HG03139 (cell line): ENCODE data around the gene HNRNPA3.
A peak's percentile ranks its signal among the peaks of the same experiment; 100 is the strongest.
"Not testable (repeated sequence)": the region's sequence is repeated elsewhere in the genome, so short reads cannot be mapped to it uniquely, and the experiment has no call there.

ENCODE experiments used
- ATAC-seq: cut with Tn5 transposase; IDR thresholded peaks from one replicate; pipeline ENCODE4 v1.9.1; 2021; ENCODE audit not compliant: unreplicated experiment

Gene HNRNPA3

GRCh38 chr2:177212106-177212890 is at the start of gene HNRNPA3:
TSS of gene HNRNPA3 (plus strand) at chr2:177212794. CDS start at chr2:177212800, 6 bp downstream.
- ATAC-seq: peak; percentile 84

DNA sequence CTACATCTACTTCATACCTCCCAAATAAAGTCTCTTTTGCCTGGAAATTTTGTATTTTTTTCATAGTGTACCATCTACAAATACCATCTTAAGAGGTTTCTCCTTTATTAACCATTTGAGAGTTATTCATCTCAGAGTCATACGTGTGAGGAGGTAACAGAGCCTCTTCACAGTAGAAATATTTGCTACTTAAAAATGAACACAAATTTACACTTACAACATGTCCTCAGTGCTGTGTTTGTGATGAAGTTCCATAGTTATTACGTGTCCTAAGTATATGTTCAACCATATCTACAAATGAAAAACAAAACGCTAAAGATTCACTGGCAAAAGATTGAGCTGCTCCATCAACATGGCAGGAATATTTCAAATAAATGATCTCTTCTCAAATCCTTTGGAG is 48.5 kb upstream of the HNRNPA3 start:
- ATAC-seq: no peak

- ATAC-seq: peak; percentile 52
Measured at GRCh38 chr2:177164584-177165052, 48.0 kb upstream of the HNRNPA3 start.

DNA sequence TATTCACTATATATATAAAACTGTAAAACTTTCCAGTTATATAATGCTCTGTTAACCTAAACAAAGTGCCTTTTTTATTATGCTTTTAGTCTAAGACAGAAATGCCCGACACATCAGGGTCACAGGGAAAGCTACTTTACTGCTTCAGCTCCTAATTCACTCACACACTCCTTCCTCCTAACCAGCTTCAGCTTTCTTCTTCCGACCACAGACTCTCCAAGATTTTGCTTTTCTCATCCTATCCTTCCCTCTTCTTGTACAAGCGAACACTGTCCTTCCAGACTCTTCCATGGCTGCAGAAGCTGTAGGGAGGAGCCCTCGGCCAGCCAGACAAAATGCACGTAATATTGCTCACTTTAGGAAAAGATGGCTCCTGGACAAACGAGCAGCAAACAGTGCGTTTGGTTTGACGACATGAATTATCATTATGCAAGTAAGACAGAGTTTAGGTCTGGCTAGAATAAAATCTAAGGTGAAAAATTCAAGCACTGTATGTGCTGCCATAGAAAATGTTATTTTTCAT is 47.5 kb upstream of the HNRNPA3 start:
- no peak for ATAC-seq

DNA sequence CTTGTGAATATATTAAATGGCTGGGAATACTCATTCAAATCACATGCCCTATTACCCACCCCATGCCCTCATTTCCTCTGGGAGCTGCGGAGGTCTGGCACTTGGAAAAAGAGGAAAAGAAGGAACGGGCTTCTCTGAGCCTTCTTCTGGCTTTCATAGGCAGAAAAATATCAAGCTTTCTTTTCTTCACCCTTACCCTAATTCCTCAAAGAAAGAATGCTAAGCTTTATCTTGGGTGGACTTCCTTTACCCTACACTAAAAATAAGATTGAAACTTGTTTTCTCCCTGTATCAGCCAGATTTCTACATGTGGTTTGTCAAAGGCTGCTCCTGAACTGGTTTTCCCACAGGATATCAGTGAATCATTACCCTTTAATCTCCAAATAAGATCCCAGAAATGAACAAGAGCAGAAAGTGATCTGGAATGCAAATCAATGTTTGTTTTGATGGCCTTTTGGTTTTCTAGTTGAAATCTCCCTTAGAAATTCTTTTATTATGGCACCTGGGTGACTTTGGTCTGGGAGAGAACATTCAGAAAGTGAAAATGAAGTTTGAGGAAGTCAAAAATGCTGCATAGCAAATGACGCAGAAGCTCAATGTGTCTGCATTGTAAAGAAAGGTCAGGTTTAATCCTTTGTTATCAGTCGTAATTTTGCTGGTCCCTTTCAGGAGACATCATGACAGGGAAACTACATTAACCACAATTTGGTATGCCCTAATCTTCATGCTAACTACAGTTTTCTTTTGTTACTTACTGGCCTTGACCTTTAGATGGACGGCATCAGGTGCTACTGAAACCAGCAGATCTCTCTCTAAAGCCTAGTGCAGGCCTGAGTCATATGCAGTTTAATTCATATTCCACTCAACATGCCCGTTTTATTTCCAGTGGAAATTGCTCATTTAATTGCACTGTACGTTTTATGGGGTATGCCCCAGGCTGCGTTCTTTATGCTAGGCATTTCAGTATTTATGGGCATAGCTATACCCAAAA is 46.6 kb upstream of the HNRNPA3 start:
- ATAC-seq: peak; percentile 55

GRCh38 chr2:177169810-177170514 is 42.6 kb upstream of the HNRNPA3 start:
- peak; percentile 48 for ATAC-seq

DNA sequence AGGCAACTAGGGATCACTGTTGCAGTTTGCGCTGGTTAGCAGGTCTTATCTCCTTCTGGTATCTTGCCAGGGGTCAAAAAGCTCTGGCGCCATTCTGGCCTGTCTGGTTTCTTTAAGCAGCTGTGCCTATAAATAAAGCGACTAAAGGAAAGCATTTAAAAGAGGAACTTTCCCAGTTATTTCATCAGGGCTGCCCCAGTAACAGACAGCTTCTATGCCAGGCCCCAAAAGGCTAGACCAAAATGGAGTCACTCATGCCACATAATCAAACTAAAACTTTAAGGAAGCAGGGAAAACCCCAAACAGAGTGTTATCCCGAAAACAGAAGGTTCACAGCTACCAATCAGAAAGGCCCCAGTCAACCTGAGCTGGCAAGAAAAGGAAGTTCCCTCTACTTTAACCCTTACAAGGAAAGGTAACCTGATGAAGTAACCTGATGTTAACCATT is 41.2 kb upstream of the HNRNPA3 start:
- no peak for ATAC-seq

DNA sequence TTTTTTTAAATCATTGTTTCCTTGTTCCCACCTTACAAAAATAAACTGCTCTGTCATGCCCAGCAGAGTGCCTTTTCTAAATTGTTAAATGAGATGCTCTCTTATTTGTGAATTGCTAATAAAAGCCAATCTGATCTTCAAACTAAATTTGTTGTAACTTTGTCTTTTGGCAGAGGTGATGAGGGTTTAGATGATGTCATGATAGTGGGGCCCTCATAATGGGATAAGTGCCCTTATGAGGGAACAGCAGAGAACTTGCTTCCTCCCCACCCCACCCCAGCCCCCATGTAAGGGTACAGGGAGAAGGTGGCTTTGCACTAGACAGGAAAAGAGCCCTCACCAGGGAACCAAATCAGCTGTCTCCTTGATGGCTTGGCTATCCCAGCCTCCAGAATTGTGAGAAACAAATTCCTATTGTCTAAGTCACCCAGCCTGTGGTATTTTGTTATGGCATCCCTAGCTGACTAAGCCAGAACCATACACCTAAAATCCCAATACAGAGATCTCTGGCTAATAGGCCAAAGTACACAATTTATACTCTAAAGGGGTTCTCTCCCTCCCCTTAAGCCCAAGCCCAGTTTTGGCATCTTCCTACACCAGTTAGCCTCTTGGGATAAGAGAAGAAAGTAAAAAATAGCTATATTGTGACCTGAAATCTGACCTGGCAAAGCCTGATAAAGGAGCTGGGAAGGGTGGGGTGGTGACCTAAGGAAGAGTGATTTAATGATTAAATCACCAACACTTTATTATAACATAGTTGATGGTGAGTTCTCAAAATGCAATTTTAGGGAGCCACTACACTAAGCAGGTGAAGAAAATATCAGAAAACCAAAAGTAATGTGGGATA is 40.3 kb upstream of the HNRNPA3 start:
- ATAC-seq: no peak

DNA sequence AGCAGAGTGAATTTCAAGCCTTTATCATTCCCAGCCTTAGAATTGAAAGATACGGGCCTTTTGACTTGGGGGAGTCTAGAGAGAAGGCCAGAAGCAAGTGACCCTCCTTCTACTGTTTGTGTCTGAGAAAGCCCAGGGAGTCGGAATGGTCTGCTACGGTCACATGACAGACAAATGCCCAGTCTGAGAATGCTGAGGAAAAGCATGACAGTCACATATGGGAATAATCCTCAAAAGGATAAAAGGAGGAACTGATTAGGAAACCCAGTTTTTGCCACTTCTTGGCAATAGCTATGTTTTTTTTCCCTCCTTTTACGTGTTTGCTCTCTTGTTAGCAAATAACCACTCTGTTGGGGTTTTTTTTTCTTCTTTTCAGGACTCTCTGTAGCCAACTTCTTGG is 38.1 kb upstream of the HNRNPA3 start:
- no peak for ATAC-seq

DNA sequence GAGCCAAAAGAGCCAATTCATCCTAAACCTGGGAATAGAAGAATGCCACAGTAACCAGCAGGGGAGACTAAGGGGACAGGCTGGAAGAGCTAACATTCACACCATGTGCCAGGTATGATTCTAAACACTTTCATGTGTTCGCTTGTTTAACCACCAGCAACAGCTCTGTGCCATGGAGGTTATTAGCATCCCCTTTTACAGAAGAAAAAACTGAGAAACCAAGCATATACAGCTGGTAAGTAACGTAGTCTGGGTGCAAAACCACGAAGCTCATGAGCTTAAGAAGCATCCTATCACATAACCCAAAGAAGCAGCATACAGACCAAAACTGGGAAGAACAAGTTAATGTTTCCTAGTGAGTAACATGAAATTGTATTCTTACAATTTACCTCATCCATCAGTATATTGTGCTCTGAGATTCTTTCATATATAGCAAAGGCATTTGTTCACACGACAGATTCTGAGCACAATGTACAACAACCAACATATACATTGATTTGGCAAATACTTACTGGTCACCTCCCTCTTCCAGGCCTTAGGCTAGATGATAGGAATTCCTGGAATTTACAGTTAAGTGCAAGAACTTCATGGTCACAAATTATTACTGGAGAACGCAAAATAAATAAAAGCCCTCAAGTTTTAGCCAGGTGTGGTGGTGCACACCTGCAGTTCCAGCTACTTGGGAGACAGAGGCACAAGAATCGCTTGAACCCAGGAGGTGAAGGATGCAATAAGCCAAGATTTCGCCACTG is 36.5 kb upstream of the HNRNPA3 start:
- no peak for ATAC-seq

DNA sequence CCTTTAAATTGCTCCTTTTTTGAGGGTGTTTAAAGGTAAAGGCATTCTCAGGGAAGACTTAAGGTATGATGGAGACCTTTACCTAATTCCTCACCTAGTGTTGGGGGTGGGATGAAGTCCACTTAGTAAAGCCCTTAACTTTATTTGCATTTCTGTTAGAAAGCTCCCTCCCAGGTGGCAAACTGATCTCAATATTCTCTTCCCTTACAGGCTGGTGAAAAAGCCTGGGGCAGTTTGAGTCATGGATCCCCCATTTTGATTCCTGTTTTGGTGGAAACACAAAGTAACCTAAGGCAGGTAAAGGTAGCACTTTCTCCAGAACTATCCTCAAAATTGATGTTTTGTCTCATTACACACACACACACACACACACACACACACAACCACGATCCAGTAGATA is 33.8 kb upstream of the HNRNPA3 start:
- ATAC-seq: no peak

DNA sequence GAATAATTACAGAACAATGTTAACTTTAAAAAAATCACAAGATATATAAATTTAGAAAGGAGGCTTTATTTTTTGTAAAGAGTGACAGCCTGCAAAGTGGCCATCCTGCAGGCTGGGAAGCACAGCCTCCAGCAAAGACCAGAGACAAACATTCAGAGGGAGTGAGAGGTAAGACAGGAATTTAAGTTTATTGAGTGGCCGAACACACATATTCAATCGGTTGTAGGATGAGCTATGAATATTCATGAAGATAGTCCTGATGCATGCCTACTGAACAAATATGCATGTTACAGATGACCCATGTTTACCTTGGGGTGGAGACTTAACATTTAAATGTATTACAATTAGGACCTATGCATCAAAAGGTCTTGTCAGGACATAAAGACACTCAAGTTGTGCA is 33.4 kb upstream of the HNRNPA3 start:
- ATAC-seq: no peak

DNA sequence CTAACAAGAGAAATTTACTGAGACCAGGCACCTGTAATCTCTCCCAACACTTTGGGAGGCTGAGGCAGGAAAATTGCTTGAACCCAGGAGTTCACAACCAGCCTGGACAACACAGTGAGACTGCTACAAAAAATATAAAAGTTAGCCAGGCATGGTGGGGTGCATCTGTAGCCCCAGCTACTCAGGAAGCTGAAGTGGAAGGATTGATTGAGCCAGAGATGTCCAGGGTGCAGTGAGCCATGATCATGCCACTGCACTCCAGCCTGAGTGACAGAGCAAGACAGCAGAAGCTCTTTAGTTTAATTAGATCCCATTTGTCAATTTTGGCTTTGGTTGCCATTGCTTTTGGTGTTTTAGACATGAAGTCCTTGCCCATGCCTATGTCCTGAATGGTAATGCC is 32.9 kb upstream of the HNRNPA3 start:
- ATAC-seq: not testable (repeated sequence)

GRCh38 chr2:177180269-177181000 is 32.2 kb upstream of the HNRNPA3 start:
- ATAC-seq: no peak

DNA sequence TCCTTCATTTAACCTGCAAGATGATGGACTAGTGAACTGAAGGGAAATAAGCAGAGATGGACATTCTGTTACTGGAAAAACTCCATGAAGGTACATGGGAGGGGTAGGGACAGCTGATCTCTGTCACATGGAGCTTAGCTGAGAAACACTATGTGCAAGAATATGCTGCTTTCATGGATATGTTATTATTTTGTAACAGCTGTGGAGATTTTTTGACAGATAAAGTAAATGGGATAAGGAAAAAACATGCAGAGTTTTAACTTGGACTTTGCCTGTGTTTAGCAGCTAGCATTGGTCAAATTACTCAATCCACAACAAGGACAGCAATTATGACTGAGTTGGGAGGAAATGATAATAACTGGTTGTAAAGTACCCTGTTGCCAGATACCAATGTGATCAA is 28.7 kb upstream of the HNRNPA3 start:
- ATAC-seq: no peak

DNA sequence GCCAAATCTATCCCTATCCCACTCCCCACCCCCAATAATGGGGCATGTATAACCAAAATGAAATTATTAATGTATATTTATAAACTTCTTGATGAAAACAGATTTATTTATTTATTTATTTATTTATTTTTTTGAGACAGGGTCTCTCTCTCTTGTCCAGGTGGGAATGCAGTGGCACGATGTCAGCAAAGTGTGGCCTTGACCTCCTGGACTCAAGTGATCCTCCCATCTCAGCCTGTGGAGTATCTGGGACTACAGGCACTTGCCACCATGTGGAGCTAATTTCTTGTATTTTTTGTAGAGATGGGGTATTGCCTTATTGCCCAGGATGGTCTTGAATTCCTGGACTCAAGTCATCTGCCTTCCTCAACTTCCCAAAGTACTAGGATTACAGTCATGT is 28.0 kb upstream of the HNRNPA3 start:
- no peak for ATAC-seq

- not testable (repeated sequence) for ATAC-seq
Measured at GRCh38 chr2:177186038-177186437, 26.6 kb upstream of the HNRNPA3 start.

DNA sequence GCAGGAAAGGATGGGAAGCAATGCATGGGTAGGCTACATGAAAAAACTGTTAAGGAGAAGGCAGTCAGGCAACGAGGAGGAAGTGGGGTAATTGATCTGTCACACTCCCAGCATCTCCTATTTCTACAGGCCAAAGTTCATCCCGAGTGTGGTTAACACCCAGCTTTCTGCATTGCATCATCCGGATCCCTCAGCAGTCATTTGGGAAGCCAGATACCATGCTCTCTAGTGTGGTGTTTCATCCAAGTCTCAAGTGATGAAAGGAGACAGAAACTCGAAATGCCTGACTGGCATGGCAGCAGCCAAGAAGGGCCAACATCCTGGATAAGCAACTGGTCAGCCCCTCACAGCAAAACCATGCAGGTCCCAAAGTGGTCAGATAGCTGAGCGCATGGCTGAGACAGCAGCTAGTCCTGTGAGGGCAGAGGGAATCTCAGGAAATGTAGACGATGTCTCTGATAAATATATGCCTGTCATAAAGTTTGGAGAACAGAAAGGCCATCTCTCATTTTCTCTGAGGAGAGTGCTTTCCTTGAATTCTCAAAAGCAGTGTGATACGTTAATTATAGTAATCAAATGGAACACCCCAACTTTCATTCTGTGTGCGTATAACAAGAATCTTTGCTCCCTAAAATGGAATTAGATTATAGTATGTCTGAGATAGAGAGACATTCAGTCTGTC is 24.8 kb upstream of the HNRNPA3 start:
- ATAC-seq: no peak
